Measurements from ENCODE around the gene CCDC192. TPM values are rescaled to one million over a fixed set of nuclear protein-coding genes. Genes with fewer than 3 reads are reported as not detected.
"Not testable (repeated sequence)": the region's sequence is repeated elsewhere in the genome, so short reads cannot be mapped to it uniquely, and the experiment has no call there.

CCDC192 gene
- total RNA-seq, 1 donor from 2014 or later, result not detected

- not testable (repeated sequence) for ATAC-seq; DNase-seq (ENCODE audit: missing footprints)
- intact Hi-C loops (cut with DNase I), result loop anchor here (10.0 kb wide), 1 partner anchor 188 kb away; no protein-coding TSS in a partner anchor
These were observed 49.5 kb downstream of the CCDC192 start for GRCh38 chr5:127752503-127753265.

- DNase-seq (ENCODE audit: missing footprints), result no peak
- intact Hi-C loops (cut with DNase I), result loop anchor here (10.0 kb wide), 1 partner anchor 189 kb away; no protein-coding TSS in a partner anchor
- no peak for ATAC-seq
These were observed 51.1 kb downstream of the CCDC192 start for GRCh38 chr5:127754259-127754658.

- ATAC-seq (no peak), DNase-seq (ENCODE audit: missing footprints) (no peak)
- intact Hi-C loops (cut with DNase I), result loop anchor here (5.0 to 10.0 kb wide), 2 partner anchors 190 to 328 kb away; partner anchors contain the start of gene SLC12A2
These were observed 51.5 kb downstream of the CCDC192 start for GRCh38 chr5:127754706-127755105.

GRCh38 chr5:127757576-127757975 lies 54.4 kb downstream of the CCDC192 start:
- intact Hi-C loops (cut with DNase I), result loop anchor here (2.0 to 10.0 kb wide), 3 partner anchors 193 to 443 kb away; partner anchors contain the start of gene SLC12A2
- no peak for DNase-seq (ENCODE audit: missing footprints)
- ATAC-seq, result no peak

GRCh38 chr5:127758766-127759283 lies 55.6 kb downstream of the CCDC192 start:
- ATAC-seq (no peak), DNase-seq (ENCODE audit: missing footprints) (no peak)
- intact Hi-C loops (cut with DNase I), result loop anchor here (5.0 to 10.0 kb wide), 2 partner anchors 194 to 323 kb away; partner anchors contain the start of gene SLC12A2

GRCh38 chr5:127761869-127762268 lies 58.7 kb downstream of the CCDC192 start:
- ATAC-seq (no peak), DNase-seq (ENCODE audit: missing footprints) (no peak)
- intact Hi-C loops (cut with DNase I), result loop anchor here (10.0 kb wide), 1 partner anchor 93 kb away; no protein-coding TSS in a partner anchor

GRCh38 chr5:127762412-127762811 lies 59.2 kb downstream of the CCDC192 start:
- DNase-seq (ENCODE audit: missing footprints), result no peak
- intact Hi-C loops (cut with DNase I), result loop anchor here (10.0 kb wide), 1 partner anchor 92 kb away; no protein-coding TSS in a partner anchor
- no peak for ATAC-seq

GRCh38 chr5:127766676-127767335 lies 63.6 kb downstream of the CCDC192 start:
- intact Hi-C loops (cut with DNase I), result loop anchor here (10.0 kb wide), 1 partner anchor 88 kb away; no protein-coding TSS in a partner anchor

GRCh38 chr5:127769386-127769785 lies 66.2 kb downstream of the CCDC192 start:
- no peak for DNase-seq (ENCODE audit: missing footprints)
- intact Hi-C loops (cut with DNase I), result loop anchor here (10.0 kb wide), 1 partner anchor 85 kb away; no protein-coding TSS in a partner anchor
- no peak for ATAC-seq

More at GRCh38 chr5:127766676-127767335, 63.6 kb downstream of the CCDC192 start:
- DNase-seq (ENCODE audit: missing footprints) (no peak), ATAC-seq (peak; percentile 20)

- intact Hi-C loops (cut with DNase I), result no loop called here
These were observed 67.1 kb downstream of the CCDC192 start for GRCh38 chr5:127770272-127770671.

GRCh38 chr5:127772531-127772930 lies 69.3 kb downstream of the CCDC192 start:
- intact Hi-C loops (cut with DNase I), result no loop called here
- DNase-seq (ENCODE audit: missing footprints) (no peak), ATAC-seq (no peak)

More at GRCh38 chr5:127770272-127770671, 67.1 kb downstream of the CCDC192 start:
- DNase-seq (ENCODE audit: missing footprints) (no peak), ATAC-seq (no peak)

GRCh38 chr5:127774221-127774620 lies 71.0 kb downstream of the CCDC192 start:
- no peak for DNase-seq (ENCODE audit: missing footprints)
- intact Hi-C loops (cut with DNase I), result no loop called here
- ATAC-seq, result no peak

- intact Hi-C loops (cut with DNase I), result no loop called here
- DNase-seq (ENCODE audit: missing footprints), result no peak
- ATAC-seq, result no peak
These were observed 73.3 kb downstream of the CCDC192 start for GRCh38 chr5:127776477-127776876.

- intact Hi-C loops (cut with DNase I), result no loop called here
- ATAC-seq (no peak), DNase-seq (ENCODE audit: missing footprints) (no peak)
These were observed 74.8 kb downstream of the CCDC192 start for GRCh38 chr5:127777957-127778356.

GRCh38 chr5:127782450-127782849 lies 79.3 kb downstream of the CCDC192 start:
- ATAC-seq; intact Hi-C loops (cut with DNase I); DNase-seq (ENCODE audit: missing footprints): not testable (repeated sequence)

- intact Hi-C loops (cut with DNase I), result no loop called here
- ATAC-seq, result peak; percentile 59
- no peak for DNase-seq (ENCODE audit: missing footprints)
These were observed 82.1 kb downstream of the CCDC192 start for GRCh38 chr5:127785098-127785927.

GRCh38 chr5:127791439-127791838 lies 88.2 kb downstream of the CCDC192 start:
- ATAC-seq (no peak), DNase-seq (ENCODE audit: missing footprints) (no peak)
- intact Hi-C loops (cut with DNase I), result no loop called here

- intact Hi-C loops (cut with DNase I); DNase-seq (ENCODE audit: missing footprints); ATAC-seq: not testable (repeated sequence)
These were observed 88.7 kb downstream of the CCDC192 start for GRCh38 chr5:127791908-127792307.
